HG03378 (cell line): ENCODE measurements around the gene ZNF17.
"Not testable (repeated sequence)": the region's sequence is repeated elsewhere in the genome, so short reads cannot be mapped to it uniquely, and the experiment has no call there.

Source experiments
- ATAC-seq: cut with Tn5 transposase; IDR thresholded peaks from one replicate; pipeline ENCODE4 v1.9.1; 2021; ENCODE audit warnings: mild to moderate bottlenecking, moderate library complexity; ENCODE audit not compliant: unreplicated experiment

Gene ZNF17

GRCh38 chr19:57410877-57411671 lies at the start of gene ZNF17:
ZNF17 (plus strand) TSS chr19:57411161; CDS start chr19:57413616, 2,455 bp downstream.
- peak; percentile 95 for ATAC-seq

GRCh38 chr19:57362419-57362818 lies 48.5 kb upstream of the ZNF17 start:
- ATAC-seq = no peak

GRCh38 chr19:57362997-57363687 lies 47.8 kb upstream of the ZNF17 start, which contains the start of the genes TRAPPC2B and ZNF547:
TRAPPC2B (plus strand) TSS chr19:57363551; CDS start chr19:57364834, 1,283 bp downstream.
ZNF547 (plus strand) TSS chr19:57363551; CDS start chr19:57368556, 5,005 bp downstream.
- peak; percentile 92 for ATAC-seq

GRCh38 chr19:57363688-57364181 lies 47.2 kb upstream of the ZNF17 start:
- ATAC-seq = peak; percentile 2

- ATAC-seq = no peak
Measured at GRCh38 chr19:57366776-57367175, 44.2 kb upstream of the ZNF17 start.

GRCh38 chr19:57374179-57374578 lies 36.8 kb upstream of the ZNF17 start:
- ATAC-seq = no peak

GRCh38 chr19:57374647-57375046 lies 36.3 kb upstream of the ZNF17 start:
- ATAC-seq = not testable (repeated sequence)

GRCh38 chr19:57376151-57376550 lies 34.8 kb upstream of the ZNF17 start:
- ATAC-seq = no peak

- ATAC-seq = no peak
Measured at GRCh38 chr19:57377498-57378146, 33.3 kb upstream of the ZNF17 start.

- ATAC-seq = no peak
Measured at GRCh38 chr19:57380923-57381322, 30.0 kb upstream of the ZNF17 start.

GRCh38 chr19:57382806-57383488 lies 28.0 kb upstream of the ZNF17 start:
- ATAC-seq = no peak

GRCh38 chr19:57389194-57389729 lies 21.7 kb upstream of the ZNF17 start:
- no peak for ATAC-seq

- ATAC-seq = peak; percentile 97
Measured at GRCh38 chr19:57389730-57390598, 21.0 kb upstream of the ZNF17 start, which contains the start of gene ZNF548. ZNF548 (plus strand) TSS chr19:57389854; CDS start chr19:57390100, 246 bp downstream.

GRCh38 chr19:57395710-57396109 lies 15.3 kb upstream of the ZNF17 start:
- no peak for ATAC-seq

GRCh38 chr19:57398868-57399267 lies 12.1 kb upstream of the ZNF17 start:
- no peak for ATAC-seq

GRCh38 chr19:57403737-57404563 lies 7.0 kb upstream of the ZNF17 start:
- ATAC-seq = no peak

- ATAC-seq = no peak
Measured at GRCh38 chr19:57406516-57407123, 4.3 kb upstream of the ZNF17 start.

- ATAC-seq = no peak
Measured at GRCh38 chr19:57419439-57419838, 8.5 kb downstream of the ZNF17 start.
